Measurements from ENCODE around the gene TUBB. TPM values are rescaled to one million over a fixed set of nuclear protein-coding genes. Genes with fewer than 3 reads are reported as not detected.
"Not testable (repeated sequence)": the region's sequence is repeated elsewhere in the genome, so short reads cannot be mapped to it uniquely, and the experiment has no call there.

The TUBB gene
- total RNA-seq, 1 donor from 2014 or later: 1,986 TPM

- peaks cover 35% of the 10 kb centered on the region for H3K4me1 Mint-ChIP-seq
- H3K9me3 Mint-ChIP-seq: no peaks in the 10 kb centered on the region
These were observed 41.8 kb downstream of the TUBB start for GRCh38 chr6:30761791-30762429.

DNA sequence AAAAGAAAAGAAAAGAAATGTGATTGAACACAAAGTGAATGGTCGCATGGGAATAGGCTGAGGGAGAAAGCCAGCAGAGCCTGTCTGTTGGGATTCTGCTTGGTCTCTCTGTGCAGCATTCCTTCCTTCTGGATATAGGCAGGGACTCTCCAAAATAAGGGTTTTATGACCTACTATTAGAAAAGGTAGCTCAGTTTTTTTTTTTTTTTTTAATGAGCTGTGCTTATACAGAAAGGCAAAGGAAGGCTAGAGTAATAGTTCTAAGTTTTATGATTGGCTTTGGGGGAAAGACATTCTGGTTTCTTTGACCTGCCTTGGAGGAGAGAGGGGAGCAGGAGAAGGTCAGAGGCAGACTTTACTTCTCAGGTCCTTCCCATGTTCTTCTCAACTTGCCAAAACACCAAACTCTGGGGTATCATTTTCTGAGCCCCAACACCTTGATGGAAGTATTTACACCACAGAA, 43.0 kb downstream of the TUBB start:
- TF ChIP-seq, protein P1, sequence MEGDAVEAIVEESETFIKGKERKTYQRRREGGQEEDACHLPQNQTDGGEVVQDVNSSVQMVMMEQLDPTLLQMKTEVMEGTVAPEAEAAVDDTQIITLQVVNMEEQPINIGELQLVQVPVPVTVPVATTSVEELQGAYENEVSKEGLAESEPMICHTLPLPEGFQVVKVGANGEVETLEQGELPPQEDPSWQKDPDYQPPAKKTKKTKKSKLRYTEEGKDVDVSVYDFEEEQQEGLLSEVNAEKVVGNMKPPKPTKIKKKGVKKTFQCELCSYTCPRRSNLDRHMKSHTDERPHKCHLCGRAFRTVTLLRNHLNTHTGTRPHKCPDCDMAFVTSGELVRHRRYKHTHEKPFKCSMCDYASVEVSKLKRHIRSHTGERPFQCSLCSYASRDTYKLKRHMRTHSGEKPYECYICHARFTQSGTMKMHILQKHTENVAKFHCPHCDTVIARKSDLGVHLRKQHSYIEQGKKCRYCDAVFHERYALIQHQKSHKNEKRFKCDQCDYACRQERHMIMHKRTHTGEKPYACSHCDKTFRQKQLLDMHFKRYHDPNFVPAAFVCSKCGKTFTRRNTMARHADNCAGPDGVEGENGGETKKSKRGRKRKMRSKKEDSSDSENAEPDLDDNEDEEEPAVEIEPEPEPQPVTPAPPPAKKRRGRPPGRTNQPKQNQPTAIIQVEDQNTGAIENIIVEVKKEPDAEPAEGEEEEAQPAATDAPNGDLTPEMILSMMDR (conservative IDR thresholded peaks at IDR 0.05): no peak
- H3K4me3 Mint-ChIP-seq: no peak overlapping the region
- no peak for DNase-seq (ENCODE audit: low read depth, low spot score)
- H3K27ac Mint-ChIP-seq (ENCODE audit: unreplicated experiment): peak overlapping the region; percentile 90
- no peaks in the 10 kb centered on the region for H3K9me3 Mint-ChIP-seq
- no peaks in the 10 kb centered on the region for H3K27me3 Mint-ChIP-seq (ENCODE audit: low read depth)
- no peaks in the 10 kb centered on the region for H3K36me3 Mint-ChIP-seq (ENCODE audit: low read depth)
- peaks cover 41% of the 10 kb centered on the region for H3K4me1 Mint-ChIP-seq

More at GRCh38 chr6:30761791-30762429, 41.8 kb downstream of the TUBB start:
- no peak overlapping the region for H3K4me3 Mint-ChIP-seq
- H3K27me3 Mint-ChIP-seq (ENCODE audit: low read depth): no peaks in the 10 kb centered on the region
- DNase-seq (ENCODE audit: low read depth, low spot score): no peak
- TF ChIP-seq, protein P1 (conservative IDR thresholded peaks at IDR 0.05): no peak
- H3K36me3 Mint-ChIP-seq (ENCODE audit: low read depth): no peaks in the 10 kb centered on the region
- no peak overlapping the region for H3K27ac Mint-ChIP-seq (ENCODE audit: unreplicated experiment)

DNA sequence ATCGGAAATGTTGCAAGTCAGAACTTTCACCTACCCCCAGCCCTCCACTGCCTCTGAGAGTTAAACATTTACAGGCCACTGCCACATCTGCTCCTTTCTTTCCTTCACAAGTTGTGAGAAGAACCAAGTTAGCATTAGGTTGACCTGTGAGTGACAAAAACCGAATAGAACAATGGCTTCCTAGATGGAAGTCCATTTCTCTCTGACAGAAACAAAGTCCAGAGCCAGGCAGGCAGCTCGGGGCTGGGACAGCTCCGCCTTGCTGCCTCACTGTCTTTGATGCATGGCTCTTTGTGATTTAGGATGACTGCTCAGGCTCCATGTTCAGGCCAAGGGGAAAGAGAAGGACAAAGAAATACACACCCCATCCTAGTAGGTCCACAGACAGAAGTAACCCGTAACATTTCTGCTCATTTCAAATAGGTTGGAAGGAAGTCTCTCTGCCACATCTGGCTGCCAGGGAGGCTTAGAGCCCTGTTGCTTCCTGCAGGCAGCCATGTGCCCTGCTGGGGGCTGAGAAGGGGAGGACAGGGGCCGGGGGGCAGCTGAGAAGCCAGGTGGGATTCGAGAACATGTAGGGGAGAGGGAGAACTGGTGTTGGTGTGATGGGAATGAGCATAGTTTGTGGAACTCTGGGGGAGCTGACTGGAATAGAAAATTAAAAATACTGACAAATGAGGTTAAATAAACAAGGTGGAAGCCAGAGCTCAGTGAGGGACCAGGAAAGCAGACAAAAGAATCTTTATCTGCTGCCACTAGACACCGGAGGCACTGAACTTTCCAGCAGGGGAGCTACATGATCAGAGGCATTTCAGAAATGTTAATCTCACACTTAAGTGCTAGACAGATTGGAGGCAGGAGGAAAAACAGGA, 43.7 kb downstream of the TUBB start:
- Mint-ChIP-seq H3K36me3 (ENCODE audit: low read depth) (no peaks in the 10 kb centered on the region), H3K27me3 (ENCODE audit: low read depth) (no peaks in the 10 kb centered on the region), H3K27ac (ENCODE audit: unreplicated experiment) (peak overlapping the region; percentile 90), H3K4me3 (peak overlapping the region; percentile 41), H3K4me1 (peaks cover 45% of the 10 kb centered on the region), H3K9me3 (no peaks in the 10 kb centered on the region)
- DNase-seq (ENCODE audit: low read depth, low spot score): no peak
- TF ChIP-seq, protein P1 (conservative IDR thresholded peaks at IDR 0.05): peak; percentile 18

DNA sequence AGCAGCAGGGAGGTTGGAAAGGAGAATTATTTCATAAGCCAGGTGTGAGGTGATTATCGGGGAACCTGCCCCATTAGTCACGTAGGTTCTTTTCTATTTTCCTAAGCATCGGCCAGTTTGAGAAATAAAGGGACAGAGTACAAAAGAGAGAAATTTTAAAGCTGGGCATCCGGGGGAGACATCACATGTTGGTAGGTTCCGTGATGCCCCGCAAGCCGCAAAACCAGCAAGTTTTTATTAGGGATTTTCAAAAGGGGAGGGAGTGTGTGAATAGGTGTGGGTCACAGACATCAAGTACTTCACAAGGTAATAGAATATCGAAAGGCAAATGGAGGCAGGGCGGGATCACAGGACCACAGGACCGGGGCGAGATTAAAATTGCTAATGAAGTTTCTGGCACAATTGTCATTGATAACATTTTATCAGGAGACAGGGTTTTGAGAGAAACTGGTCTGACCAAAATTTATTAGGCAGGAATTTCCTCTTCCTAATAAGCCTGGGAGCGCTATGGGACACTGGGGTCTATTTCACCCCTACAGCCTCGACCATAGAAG, 44.4 kb downstream of the TUBB start:
- Mint-ChIP-seq H3K27ac (ENCODE audit: unreplicated experiment) (peak overlapping the region; percentile 90), H3K4me3 (peak overlapping the region; percentile 41), H3K4me1 (peaks cover 52% of the 10 kb centered on the region)
- DNase-seq (ENCODE audit: low read depth, low spot score); H3K36me3 Mint-ChIP-seq (ENCODE audit: low read depth); H3K9me3 Mint-ChIP-seq; H3K27me3 Mint-ChIP-seq (ENCODE audit: low read depth): not testable (repeated sequence)
- TF ChIP-seq, protein P1 (conservative IDR thresholded peaks at IDR 0.05): peak; percentile 6

DNA sequence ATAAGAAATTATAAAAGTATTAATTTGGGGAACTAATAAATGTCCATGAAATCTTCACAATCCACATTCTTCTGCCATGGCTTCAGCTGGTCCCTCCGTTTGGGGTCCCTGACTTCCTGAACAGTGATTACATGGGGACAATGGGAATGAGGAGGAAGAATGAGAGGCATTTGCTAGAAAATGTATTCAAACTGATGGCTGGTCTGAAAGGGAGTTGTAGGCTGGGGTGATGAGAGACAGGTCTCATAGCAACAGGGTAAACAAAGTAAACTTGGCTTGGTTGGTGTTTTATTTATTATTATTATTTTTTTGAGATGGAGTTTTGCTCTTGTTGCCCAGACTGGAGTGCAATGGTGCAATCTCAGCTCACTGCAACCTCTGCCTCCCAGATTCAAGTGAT, 45.3 kb downstream of the TUBB start:
- DNase-seq (ENCODE audit: low read depth, low spot score): not testable (repeated sequence)

More for the DNA sequence above, 45.3 kb downstream of the TUBB start:
- peaks cover 59% of the 10 kb centered on the region for H3K4me1 Mint-ChIP-seq
- not testable (repeated sequence) for H3K27ac Mint-ChIP-seq (ENCODE audit: unreplicated experiment); H3K4me3 Mint-ChIP-seq; H3K9me3 Mint-ChIP-seq; H3K27me3 Mint-ChIP-seq (ENCODE audit: low read depth); H3K36me3 Mint-ChIP-seq (ENCODE audit: low read depth)

Data from neural crest cell (in vitro differentiated cells).